Measurements from ENCODE around the gene SYT2. TPM values are rescaled to one million over a fixed set of nuclear protein-coding genes. Genes with fewer than 3 reads are reported as not detected.

The SYT2 gene
- polyA plus RNA-seq, 1 of the 3 experiments (the other 2 are of a cell fraction) = 0.03 TPM

GRCh38 chr1:202704601-202705000 is 5.7 kb downstream of the SYT2 start:
- TF ChIP-seq TCF12 (IDR thresholded peaks at IDR 0.05) (no peak), CTCF (IDR thresholded peaks at IDR 0.05) (no peak), IRF3 (IDR thresholded peaks at IDR 0.05; ENCODE audit: low read depth, low read length) (no peak), RFX5 (IDR thresholded peaks at IDR 0.05; ENCODE audit: low read length) (no peak), RXRA (IDR thresholded peaks at IDR 0.05; ENCODE audit: borderline replicate concordance, low read depth) (no peak), JUND (IDR thresholded peaks at IDR 0.05) (no peak), YY1 (IDR thresholded peaks at IDR 0.05; ENCODE audit: low read depth) (no peak), USF1 (IDR thresholded peaks at IDR 0.05; ENCODE audit: borderline replicate concordance, low read depth) (no peak), FOXM1 (IDR thresholded peaks at IDR 0.05; ENCODE audit: low read depth) (no peak), TAF1 (IDR thresholded peaks at IDR 0.05; ENCODE audit: borderline replicate concordance, low read depth, low read length) (no peak), NRF1 (IDR thresholded peaks at IDR 0.05; ENCODE audit: low read depth, low read length) (no peak), PBX3 (IDR thresholded peaks at IDR 0.05) (no peak), MXI1 (IDR thresholded peaks at IDR 0.05; ENCODE audit: low read depth, low read length) (no peak), REST (IDR thresholded peaks at IDR 0.05; ENCODE audit: low read depth, low read length) (no peak), POLR2AphosphoS5 (IDR thresholded peaks at IDR 0.05; ENCODE audit: low read depth, low read length) (no peak), TEAD4 (IDR thresholded peaks at IDR 0.05; ENCODE audit: borderline replicate concordance, insufficient read depth) (no peak), SMC3 (IDR thresholded peaks at IDR 0.05; ENCODE audit: low read depth, low read length) (no peak), NFIC (IDR thresholded peaks at IDR 0.05; ENCODE audit: borderline replicate concordance) (no peak), FOXJ3 (CRISPR knock-in tag; IDR thresholded peaks at IDR 0.05) (no peak)
- Histone ChIP-seq H3K4me1 (ENCODE audit: control insufficient read depth in 1 of 2, insufficient read depth in 2 of 2, low read depth in 1 of 2, low read length in 1 of 2) (peaks cover 0 to 9% of the 10 kb centered on the region in 2 experiments; a peak in 1 of 4 replicates), H3K27me3 (ENCODE audit: insufficient read depth) (peaks cover 77% of the 10 kb centered on the region), H3F3A (replicated peaks; ENCODE audit: insufficient read depth) (no peaks in the 10 kb centered on the region), H3K9me2 (no peaks in the 10 kb centered on the region), H3K4me3 (ENCODE audit: low read depth in 2 of 2, low read length in 1 of 2) (no peak overlapping the region), H3K4me2 (no peak overlapping the region), H3K27ac (ENCODE audit: low read depth in 2 of 2, low read length in 1 of 2) (no peak overlapping the region), H3K79me2 (ENCODE audit: insufficient read depth) (no peaks in the 10 kb centered on the region), H2AFZ (ENCODE audit: low read depth) (no peak overlapping the region), H3K9ac (no peak overlapping the region), H3K9me3 (no peaks in the 10 kb centered on the region), H3K36me3 (replicated peaks in 1 of 2; ENCODE audit: control insufficient read depth in 1 of 2, insufficient read depth in 2 of 2, low read length in 1 of 2) (no peaks in the 10 kb centered on the region), H4K20me1 (ENCODE audit: insufficient read depth) (no peaks in the 10 kb centered on the region)
- WGBS (ENCODE audit: low lambda C conversion rate) = 25% methylated on average over 2 of the region's 4 CpGs
- ChIA-PET POLR2A (no interaction called here), CTCF (interaction anchor here (1.1 to 6.2 kb wide), 3 partner anchors 12 to 512 kb away, joined by 3 to 41 read pairs (median 13); no protein-coding TSS in a partner anchor)
- no peak for DNase-seq

Measured in SK-N-SH (cell line).